Colon (tissue), 2 donors: Measurements from ENCODE around the gene ADM.
A peak's percentile ranks its signal among the peaks of the same experiment; 100 is the strongest.

Source experiments
- FAIRE-seq: peaks from 2 replicates; lab custom pipeline; 2012; peaks lifted over from hg19 to GRCh38; lab: Jason Lieb, UNC
- donor health status: control.
- donor health status: control.

Gene ADM

GRCh38 chr11:10289765-10290380 is 15.0 kb upstream of the ADM start:
- no peak for FAIRE-seq

DNA sequence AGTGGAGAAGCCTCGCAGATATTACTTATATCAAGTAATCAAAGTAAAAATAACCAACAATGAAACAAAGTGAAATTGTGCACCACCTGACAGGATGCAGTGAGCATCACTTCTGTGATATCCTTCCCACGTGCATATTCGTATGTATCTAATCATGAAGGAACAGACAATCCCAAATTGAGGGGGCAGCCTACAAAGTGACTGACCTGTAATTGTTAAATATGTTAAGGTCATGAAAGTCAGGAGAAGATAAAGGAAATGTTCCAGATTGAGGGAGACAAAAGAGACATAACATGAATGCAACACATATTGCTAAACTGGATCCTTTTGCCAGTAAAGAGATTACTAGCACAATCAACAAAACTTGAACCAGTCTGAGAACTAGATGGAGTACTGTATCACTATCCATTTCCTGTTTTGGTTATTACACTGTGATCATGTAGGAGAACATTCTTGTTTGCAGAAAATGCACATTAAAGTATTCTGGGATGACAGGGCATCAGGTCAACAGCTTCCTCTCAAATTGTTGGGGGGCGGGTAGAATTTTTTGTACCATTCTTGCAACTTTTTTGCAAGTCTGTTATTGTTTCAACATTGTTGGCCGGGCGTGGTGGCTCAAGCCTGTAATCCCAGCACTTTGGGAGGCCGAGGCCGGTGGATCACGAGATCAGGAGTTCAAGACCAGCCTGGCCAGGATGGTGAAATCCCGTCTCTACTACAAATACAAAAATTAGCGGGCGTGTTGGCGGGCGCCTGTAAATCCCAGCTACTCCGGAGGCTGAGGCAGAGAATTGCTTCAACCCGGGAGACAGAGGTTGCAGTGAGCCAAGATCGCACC is 12.9 kb upstream of the ADM start:
- no peak for FAIRE-seq

GRCh38 chr11:10293423-10294289 is 11.2 kb upstream of the ADM start, which contains the start of gene SBF2:
Gene SBF2 (minus strand): TSS chr11:10294219. CDS start chr11:10294069, 150 bp downstream.
- no peak for FAIRE-seq

DNA sequence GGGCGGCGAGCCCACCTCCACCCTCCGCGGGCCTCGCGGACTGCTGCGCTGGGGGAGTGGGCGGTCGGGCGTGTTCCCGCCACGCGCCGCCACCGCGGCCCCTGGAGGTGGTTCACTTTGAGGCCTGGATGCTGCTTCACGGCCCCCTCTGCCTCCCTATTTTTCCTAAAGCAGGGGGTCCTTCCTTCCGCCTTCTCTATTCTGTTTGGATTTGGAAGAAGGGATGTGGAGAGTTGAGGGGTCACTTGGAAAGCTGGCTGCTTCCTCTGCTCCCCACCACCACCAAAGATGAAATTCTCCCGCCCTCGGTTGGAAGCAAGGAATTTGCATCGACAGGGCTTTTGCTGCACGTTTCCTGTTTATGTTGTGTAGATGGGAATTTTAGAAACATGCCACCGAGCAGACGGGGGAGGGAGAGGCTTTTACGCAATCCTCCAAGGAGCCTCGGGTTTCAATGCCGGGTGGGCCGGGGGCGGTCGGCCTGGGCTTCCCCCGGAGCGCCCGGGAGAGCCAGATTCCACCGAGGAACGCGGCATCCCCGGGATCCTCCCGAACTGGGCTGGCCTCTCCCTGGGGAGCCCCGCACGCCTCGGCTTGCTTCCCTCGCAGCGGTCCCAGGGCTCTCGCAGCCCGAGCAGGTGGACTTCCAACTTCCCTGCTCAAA is 10.5 kb upstream of the ADM start:
- no peak for FAIRE-seq

DNA sequence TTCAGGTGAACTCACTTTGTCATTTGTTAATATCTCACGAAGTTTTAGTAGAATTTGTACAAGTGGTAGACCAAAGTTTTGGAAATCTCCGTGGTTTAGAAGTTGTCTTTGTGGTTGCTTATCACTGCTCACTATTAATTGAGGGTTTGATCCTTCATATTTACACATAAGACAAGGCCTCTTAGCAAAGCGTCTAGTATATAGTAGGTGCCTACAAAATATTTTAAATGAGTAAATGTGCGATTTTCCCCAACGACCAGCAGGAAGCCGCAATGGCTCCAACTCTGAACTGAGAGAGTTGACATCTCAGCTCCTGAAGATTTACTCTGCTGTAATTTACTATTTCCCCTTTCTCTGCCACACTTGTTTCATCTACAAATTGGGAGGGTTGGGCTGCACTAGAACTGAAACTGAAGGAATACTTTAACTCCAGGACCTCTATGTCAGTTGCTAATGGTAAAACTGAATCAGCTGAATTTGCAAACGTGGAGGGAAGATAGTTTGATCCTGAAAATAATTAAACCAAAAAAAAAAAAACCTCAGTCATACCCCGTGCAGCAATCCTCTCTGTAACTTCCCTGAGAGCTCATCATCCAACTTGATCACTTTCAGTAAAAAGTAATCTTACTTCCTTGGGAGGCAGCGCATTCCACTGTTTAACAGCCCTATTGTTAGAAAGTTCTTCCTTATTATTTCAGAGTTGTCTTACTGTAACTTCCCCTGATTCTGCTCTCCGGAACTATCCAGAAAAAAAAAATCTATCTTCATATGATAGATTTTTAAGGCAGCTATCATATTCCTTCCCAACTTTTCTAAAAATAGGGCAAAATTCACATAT is 9.6 kb upstream of the ADM start:
- FAIRE-seq: peak; percentile 10

DNA sequence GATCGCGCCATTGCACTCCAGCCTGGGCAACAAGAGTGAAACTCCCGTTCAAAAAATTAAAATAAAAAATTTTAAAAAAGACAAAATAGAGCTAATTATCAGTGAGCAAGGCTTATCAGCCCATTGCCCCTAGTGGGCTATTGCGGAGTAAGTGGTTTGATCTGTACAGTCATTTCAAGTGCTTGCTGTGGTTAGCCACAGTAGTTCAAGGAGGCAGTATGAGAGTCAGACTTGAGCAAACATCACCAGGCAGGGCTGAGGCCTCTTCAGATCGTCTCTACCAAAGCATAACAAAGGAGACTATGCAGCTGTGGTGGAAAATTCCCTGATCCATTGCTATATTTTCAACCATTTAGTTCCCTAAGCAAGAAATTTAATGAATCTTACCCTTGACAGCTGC is 6.5 kb upstream of the ADM start:
- FAIRE-seq: no peak

DNA sequence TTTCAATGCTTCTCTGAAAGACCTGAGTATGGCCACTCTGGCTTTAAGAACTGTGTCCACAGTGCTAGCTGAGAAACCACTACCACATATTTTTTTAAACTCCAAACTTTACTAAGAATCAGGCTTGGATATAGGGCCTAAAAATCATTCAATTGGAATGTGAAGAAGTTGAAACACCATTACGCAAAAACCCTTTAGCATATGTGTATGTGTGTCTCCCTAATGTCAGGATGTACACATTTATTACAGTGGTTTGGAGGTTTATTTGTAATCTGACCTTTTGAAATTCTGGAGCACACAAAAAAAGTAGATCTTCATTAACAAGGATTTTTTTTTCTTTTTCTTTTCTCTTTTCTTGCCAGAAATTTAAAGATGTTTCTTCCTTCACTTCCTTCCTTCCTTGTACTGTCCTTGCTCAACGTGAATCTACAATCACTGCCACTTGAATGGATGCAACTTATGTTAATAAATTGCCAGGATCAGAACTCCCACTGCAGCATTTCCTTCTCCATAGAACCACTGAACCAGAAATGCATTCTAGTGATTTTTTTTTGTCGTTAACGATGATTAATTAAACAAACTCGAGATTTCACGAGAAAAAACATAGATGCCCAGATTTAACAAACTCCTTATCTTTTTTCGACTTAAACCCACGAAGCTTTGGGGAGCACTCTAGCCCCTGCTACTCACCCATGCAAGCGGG is 3.1 kb upstream of the ADM start:
- FAIRE-seq: no peak

- no peak for FAIRE-seq
Measured at GRCh38 chr11:10302359-10302743, 2.5 kb upstream of the ADM start.

DNA sequence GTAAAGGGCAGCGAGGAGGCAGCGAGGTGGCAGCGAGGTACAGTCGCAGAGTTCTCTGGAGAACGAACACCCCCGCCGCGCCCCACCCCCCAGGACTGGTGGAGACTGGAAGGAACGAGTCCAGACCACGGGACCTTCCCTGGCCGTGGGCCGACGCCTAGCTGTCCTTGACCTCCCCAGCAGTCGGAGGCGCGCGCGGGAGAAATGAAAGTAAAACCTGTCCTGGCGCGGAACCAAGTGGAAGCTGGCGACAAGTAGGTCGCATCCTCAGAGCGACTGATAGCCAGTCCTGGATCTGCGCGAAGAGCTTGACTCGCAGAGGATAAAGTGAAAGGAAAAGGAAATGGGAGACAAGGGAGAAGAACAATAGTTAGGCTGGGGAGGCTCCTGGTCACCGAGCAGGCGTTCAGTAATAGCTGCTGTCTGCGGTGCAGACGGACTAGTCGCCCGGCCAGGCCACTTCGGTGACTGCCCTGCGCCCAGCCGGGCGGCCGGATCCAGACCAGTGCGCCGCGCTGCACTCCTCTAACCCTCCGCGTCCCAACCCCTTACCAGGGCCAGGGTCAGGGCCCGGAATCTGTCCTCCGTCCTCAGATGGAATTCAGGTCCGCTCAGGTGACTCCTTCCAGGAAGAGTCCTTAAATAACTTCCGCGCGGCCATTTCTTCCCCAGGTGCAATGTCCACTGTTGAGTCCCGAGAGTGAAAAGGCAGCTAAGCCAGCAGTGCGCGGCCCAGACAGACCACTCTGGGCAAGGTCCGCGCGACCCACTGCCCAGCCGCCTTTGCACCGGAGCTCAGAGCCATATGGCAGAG is 1.9 kb upstream of the ADM start:
- FAIRE-seq: no peak

DNA sequence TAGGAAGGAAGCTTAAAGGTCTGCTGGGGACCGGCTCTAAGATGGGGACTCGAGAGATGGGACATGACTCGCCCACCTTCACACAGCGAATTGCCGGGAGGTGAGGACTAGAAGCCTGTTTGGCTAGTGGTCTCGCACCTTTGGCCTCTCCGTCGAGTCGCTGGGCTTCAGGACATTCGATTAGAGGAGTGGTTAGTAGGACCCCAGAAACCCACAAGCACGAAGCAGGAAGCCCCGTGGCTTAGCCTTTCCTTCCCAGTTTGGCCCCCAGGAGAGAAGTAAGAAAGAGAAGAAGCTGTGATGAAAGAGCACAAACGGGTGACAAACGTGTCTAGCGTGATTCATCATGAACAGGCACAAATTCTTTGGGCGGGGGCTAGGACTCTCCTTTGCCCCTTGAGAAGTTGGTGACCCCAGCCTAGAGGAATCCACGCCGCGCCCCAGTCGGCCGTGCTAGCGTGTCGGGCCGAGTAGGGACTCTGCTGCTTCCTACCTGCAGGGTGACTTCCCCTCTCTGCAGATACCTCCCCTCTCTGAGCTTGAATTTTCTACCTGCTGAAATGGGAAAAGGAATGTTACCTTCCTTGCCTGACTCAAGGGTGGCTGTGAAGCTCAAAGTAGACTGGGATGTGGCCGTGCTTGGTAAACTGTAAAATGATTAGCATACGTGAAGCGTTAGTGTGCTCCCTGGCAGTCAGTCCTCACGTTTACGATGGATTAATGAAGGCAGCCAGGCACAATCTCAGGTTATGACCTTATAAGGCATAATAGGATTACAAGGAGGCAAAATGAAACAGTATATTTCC is 1.1 kb upstream of the ADM start:
- FAIRE-seq: no peak

DNA sequence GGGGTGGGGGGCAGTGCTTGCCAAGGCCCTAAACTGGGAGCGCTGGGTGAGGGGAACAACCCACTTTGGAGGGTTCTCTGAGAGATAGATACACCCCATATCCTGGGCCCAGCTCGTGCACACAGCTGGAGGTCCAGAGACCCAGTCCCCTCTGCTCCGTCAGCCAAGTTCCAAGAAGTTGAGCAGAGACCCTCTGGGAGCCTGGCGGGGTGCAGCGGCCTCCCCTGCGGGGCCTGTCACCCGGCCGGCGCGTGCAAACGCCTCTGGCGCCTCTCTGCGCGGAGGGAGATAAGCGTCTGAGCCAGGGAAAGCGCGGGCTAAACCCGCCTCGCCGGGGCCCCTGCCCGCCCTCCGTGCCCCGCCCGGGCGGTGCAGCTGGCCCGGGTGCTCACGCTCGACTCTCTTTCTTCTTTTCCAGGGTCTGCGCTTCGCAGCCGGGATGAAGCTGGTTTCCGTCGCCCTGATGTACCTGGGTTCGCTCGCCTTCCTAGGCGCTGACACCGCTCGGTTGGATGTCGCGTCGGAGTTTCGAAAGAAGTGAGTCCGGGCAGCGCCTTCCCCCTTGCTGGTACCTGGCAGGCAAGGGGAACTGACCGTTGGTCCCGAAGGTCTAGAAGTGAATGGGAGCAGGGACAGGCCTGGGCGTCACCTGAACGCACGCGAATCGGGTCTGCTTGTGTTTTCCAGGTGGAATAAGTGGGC is 540 bp downstream of the ADM start:
- no peak for FAIRE-seq

DNA sequence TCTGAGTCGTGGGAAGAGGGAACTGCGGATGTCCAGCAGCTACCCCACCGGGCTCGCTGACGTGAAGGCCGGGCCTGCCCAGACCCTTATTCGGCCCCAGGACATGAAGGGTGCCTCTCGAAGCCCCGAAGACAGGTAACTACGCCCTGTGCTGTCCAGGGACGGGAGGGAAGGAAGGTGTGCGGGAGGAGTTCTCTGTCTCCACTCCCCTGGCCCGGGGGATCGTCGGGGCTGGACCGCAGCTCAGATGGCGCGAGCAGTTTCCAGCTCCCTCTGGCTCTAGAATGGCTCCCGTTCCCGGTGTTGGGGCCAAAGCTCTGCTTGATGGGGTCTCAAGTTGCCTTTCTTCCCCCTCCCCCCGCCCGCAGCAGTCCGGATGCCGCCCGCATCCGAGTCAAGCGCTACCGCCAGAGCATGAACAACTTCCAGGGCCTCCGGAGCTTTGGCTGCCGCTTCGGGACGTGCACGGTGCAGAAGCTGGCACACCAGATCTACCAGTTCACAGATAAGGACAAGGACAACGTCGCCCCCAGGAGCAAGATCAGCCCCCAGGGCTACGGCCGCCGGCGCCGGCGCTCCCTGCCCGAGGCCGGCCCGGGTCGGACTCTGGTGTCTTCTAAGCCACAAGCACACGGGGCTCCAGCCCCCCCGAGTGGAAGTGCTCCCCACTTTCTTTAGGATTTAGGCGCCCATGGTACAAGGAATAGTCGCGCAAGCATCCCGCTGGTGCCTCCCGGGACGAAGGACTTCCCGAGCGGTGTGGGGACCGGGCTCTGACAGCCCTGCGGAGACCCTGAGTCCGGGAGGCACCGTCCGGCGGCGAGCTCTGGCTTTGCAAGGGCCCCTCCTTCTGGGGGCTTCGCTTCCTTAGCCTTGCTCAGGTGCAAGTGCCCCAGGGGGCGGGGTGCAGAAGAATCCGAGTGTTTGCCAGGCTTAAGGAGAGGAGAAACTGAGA is 1.4 kb downstream of the ADM start:
- no peak for FAIRE-seq

DNA sequence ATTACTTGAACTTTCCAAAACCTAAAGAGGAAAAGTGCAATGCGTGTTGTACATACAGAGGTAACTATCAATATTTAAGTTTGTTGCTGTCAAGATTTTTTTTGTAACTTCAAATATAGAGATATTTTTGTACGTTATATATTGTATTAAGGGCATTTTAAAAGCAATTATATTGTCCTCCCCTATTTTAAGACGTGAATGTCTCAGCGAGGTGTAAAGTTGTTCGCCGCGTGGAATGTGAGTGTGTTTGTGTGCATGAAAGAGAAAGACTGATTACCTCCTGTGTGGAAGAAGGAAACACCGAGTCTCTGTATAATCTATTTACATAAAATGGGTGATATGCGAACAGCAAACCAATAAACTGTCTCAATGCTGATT is 2.1 kb downstream of the ADM start:
- FAIRE-seq: no peak

DNA sequence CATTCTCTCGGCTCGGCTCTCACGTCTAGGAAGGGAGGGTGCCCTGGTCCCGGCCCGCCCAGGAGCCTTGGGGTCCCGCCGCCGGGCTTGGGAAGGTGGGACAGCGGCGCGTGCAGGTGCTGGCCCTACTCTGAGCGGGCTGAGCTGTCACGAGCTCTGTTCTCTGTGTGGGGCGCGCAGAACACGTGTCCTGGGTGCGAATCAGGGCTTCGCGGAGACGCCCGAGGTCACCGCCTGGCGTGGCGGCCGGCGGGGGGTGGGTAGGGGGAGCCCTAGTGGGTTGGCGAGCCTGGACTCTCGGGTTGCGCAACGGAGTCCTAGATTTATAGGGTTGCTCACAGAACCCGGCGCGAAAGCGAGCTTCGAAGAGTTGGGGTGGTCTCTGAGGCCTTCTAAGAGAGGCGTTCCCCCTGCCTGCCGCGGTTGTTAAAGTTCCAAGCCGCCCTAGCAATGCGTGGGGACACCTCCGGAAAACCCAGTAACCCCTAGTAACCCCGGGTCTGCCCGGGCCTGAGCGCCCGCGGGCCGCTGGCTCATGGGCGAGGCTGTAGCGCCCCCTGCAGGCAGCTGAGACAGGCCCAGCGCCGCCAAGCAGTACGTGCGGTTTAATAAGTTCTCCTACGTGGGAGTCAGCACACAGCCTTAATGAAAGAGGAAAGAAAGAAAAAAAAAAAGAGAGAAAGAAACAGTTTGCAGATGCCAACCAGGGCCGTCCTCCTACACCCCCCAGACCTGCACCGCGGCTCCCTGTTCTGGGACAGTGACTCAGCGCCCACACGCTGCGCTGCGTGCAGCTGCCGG is 2.7 kb downstream of the ADM start:
- FAIRE-seq: no peak

- no peak for FAIRE-seq
Measured at GRCh38 chr11:10308201-10308954, 3.5 kb downstream of the ADM start.
